Thyroid gland (tissue), 4 donors: Measurements from ENCODE around the gene CRYBG2. TPM values are rescaled to one million over a fixed set of nuclear protein-coding genes. Genes with fewer than 3 reads are reported as not detected.

Experiments used
- DNase-seq, 2 donors: peaks; one replicate each; pipeline ENCODE4 v3.0.0-alpha.2; 2019
- H3K27ac ChIP-seq, 3 donors: fragments of 200-600 bp; sonication (generic); 1 replicate in 2 of 3; 2 replicates in 1 of 3; pipeline ENCODE4 v1.5.1; 2016 to 2019; ENCODE audit warnings: mild to moderate bottlenecking in 1 of 3, moderate library complexity in 1 of 3
- H3K27me3 ChIP-seq: fragments of 200-600 bp; sonication (generic); one replicate; pipeline ENCODE4 v1.5.1; 2019
- H3K36me3 ChIP-seq, 2 donors: fragments of 200-600 bp; sonication (generic); one replicate each; pipeline ENCODE4 v1.5.1; 2016 to 2019
- H3K4me1 ChIP-seq, 2 donors: fragments of 200-600 bp; sonication (generic); one replicate each; pipeline ENCODE4 v1.5.1; 2017 to 2019
- H3K4me3 ChIP-seq, 3 donors: fragments of 200-600 bp; sonication (generic); replicated peaks in 1 of 3; 1 replicate in 2 of 3; 2 replicates in 1 of 3; pipeline ENCODE4 v1.5.1; 2016; ENCODE audit warnings: mild to moderate bottlenecking in 1 of 3
- H3K9me3 ChIP-seq: fragments of 200-600 bp; sonication (generic); one replicate; pipeline ENCODE4 v1.5.1; 2017
- POLR2A ChIP-seq, 2 donors: fragments of 450-650 bp; IDR thresholded peaks; one replicate each; pipeline ENCODE4 v1.6.1; 2017; ENCODE audit warnings: antibody characterized with exemption in 2 of 2, mild to moderate bottlenecking in 2 of 2, moderate library complexity in 1 of 2
- whole genome bisulfite sequencing, 2 donors: methylation state at CpG; one replicate each; pipeline ENCODE4 v1.1.5; 2017; 5-methylcytosine and 5-hydroxymethylcytosine counted together
- intact Hi-C: fragments of 100-400 bp; cut with DNase I; formaldehyde crosslinking; loops from one replicate; pipeline ENCODE4 v1.15.1; 2023
- total RNA-seq, 4 donors: library from RNA; depleted of rRNA; stranded (reverse); fragments of >200 nt; gene quantifications; one replicate each; pipeline ENCODE4 v1.2.3, GENCODE V29; 2016
- TF ChIP-seq, protein P1 (sequence below), 6 experiments: fragments of 200-600 bp in 3 of 6; fragments of 450-650 bp in 3 of 6; sonication (generic) in 3 of 6; IDR thresholded peaks; one replicate each; pipeline ENCODE4 v1.5.1; 2016 to 2019; ENCODE audit warnings: antibody characterized with exemption in 6 of 6, mild to moderate bottlenecking in 2 of 6, inconsistent platforms in 1 of 6, moderate library complexity in 1 of 6

CRYBG2 gene
- total RNA-seq, 4 donors from 2014 or later, result not detected

DNA sequence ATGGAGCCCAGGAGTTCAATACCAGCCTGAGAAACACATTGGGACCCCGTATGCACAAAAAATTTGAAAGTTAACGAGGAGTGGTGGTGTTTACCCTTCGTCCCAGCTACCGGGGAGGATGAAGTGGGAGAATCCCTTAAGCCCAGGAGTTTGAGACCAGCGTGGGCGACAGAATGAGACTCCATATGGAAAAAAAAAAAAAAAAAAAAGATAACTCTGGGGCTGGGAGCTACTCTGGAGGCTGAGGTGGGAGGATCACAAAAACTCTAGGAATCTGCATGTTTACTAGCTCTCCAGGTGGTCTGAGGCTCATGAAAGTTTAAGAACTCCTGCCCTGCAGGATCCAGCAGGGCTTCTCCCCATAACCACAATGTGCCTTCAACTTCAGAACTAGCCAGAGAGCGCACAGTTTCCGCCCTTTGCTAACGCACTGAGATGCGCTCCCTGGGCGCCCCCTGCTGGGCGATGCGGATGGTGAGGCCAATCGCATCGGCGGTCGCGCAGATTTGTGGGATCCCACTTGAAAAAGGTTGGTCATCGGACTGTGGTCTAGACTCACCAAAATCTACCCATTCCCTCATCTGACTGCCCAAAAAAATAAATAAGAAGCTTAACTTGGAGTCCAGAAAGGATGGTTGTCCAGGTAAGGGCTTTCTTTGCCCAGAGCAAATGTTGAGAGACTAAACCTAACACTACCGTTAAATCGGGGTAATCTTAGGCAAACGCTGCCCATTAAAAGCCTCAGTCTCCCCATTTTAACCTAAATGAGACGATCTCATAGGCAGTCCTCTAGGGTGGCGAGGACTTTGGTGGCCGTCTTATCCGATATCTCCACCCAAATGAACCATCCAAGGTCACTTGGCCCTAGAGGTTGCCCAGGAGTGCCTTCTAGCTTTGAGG lies 9.9 kb upstream of the CRYBG2 start:
- Histone ChIP-seq H3K27me3 (peaks cover 4% of the 10 kb centered on the region), H3K36me3 (no peaks in the 10 kb centered on the region), H3K4me3 (no peak overlapping the region), H3K27ac (no peak overlapping the region), H3K9me3 (no peaks in the 10 kb centered on the region), H3K4me1 (peaks cover 4 to 16% of the 10 kb centered on the region in 2 donors)
- intact Hi-C loops, result no loop called here
- TF ChIP-seq, protein P1, sequence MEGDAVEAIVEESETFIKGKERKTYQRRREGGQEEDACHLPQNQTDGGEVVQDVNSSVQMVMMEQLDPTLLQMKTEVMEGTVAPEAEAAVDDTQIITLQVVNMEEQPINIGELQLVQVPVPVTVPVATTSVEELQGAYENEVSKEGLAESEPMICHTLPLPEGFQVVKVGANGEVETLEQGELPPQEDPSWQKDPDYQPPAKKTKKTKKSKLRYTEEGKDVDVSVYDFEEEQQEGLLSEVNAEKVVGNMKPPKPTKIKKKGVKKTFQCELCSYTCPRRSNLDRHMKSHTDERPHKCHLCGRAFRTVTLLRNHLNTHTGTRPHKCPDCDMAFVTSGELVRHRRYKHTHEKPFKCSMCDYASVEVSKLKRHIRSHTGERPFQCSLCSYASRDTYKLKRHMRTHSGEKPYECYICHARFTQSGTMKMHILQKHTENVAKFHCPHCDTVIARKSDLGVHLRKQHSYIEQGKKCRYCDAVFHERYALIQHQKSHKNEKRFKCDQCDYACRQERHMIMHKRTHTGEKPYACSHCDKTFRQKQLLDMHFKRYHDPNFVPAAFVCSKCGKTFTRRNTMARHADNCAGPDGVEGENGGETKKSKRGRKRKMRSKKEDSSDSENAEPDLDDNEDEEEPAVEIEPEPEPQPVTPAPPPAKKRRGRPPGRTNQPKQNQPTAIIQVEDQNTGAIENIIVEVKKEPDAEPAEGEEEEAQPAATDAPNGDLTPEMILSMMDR (IDR thresholded peaks at IDR 0.05), result peak; percentile 43 to 93 (median 60)
- no peak for TF ChIP-seq POLR2A (IDR thresholded peaks at IDR 0.05)
- DNase-seq, result peak; percentile 68 to 81
- 38 to 39% methylated on average over 24 to 26 of the region's 26 CpGs for WGBS, 2 donors

DNA sequence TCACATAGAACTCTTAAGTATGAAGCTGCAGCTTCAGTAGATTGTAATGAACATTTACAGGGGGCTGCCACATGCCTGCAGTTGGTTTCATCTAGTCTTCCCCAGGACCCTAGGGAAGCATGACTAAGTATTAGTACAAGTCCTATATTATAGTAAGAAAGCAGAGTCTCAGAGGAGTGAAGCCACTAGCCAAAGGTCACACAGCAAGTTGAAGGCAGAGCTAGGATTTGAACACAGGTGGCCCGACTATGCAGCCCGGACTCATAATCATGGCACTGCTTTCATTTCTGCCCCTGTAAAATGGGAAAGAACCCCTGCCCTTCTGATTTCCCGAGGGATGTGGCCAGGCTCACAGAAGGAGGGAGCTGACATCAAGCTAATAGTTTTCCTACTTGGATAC lies 8.4 kb upstream of the CRYBG2 start:
- Histone ChIP-seq H3K9me3 (no peaks in the 10 kb centered on the region), H3K27ac (no peak overlapping the region), H3K4me3 (no peak overlapping the region), H3K36me3 (no peaks in the 10 kb centered on the region), H3K27me3 (peaks cover 4% of the 10 kb centered on the region), H3K4me1 (peaks cover 4 to 16% of the 10 kb centered on the region in 2 donors)
- TF ChIP-seq, protein P1 (IDR thresholded peaks at IDR 0.05), result no peak
- TF ChIP-seq POLR2A (IDR thresholded peaks at IDR 0.05), result no peak
- no peak for DNase-seq
- intact Hi-C loops, result no loop called here
- WGBS, 2 donors, result 91 to 94% methylated on average over 3 of the region's 3 CpGs

DNA sequence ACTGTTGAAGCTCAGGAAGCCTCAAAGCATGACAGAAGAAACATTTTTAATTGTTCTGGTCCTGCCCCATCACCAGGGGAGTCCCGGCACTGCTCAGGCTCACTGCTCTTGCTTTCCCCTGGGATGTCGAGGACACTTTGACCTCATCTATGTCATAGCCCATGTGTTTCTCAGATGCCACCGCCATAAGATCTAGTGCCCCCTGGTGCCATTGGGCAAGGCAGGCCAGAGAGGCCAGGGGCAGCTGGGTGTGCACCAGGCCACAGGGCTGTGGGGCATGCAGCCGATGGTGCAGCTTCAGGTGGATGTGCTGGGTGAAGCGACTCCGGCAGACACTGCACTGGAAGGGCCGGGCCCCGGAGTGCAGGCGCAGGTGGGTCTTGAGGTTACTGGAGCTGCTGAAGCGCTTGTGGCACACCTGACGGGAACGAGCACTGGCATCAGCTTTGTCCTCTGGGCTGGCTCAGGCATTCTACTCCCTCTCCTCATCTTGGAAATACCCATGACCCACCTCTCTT lies 7.7 kb upstream of the CRYBG2 start:
- 86 to 90% methylated on average over 8 to 12 of the region's 12 CpGs for WGBS, 2 donors
- no peak for DNase-seq
- Histone ChIP-seq H3K9me3 (no peaks in the 10 kb centered on the region), H3K4me3 (no peak overlapping the region), H3K27me3 (peaks cover 4% of the 10 kb centered on the region), H3K36me3 (no peaks in the 10 kb centered on the region), H3K27ac (no peak overlapping the region), H3K4me1 (peaks cover 4 to 16% of the 10 kb centered on the region in 2 donors)
- intact Hi-C loops, result no loop called here
- TF ChIP-seq POLR2A (IDR thresholded peaks at IDR 0.05), result no peak
- TF ChIP-seq, protein P1 (IDR thresholded peaks at IDR 0.05), result no peak

DNA sequence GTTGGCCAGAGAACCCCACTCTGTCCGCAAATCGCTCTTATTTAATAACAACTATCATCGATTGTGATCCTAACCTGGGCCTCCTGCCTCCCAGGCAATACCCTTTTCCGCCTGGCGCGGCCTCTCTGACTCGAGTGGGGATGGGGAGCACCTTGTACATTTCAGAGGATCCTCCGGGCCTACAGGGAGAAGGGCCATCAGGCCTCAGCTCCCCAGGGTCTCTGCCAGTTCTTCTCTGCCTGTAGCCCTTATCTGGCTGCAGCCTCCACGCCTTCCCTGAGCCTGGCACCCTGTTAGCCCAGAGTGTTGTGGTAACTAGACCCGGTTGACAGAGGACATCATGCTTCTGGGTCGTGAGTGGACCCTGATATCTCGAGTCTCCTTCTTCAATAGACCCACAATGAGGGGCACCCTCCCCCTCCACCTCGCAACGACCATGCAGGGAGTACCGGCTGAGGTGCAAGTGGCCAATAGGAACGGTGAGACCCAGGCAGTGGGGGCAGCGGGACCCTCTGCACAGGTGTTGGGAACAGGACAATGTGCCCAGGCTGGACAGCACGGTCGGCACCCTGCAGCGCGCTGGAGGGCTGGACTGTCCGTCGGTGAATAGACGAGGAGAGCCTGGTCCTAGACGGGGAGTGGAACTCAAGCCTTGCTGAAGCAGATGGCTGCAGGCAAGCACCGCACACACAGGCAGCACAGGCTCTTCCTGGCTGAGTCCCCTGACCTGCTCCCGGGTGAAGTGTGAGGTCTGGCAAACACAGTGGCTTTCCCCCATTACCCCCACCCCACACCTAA lies 7.1 kb upstream of the CRYBG2 start:
- H3K4me1 ChIP-seq, result peaks cover 4 to 16% of the 10 kb centered on the region in 2 donors
- H3K9me3 ChIP-seq, result no peaks in the 10 kb centered on the region
- TF ChIP-seq, protein P1 (IDR thresholded peaks at IDR 0.05), result no peak
- no peak for TF ChIP-seq POLR2A (IDR thresholded peaks at IDR 0.05)
- no peaks in the 10 kb centered on the region for H3K36me3 ChIP-seq
- H3K27ac ChIP-seq, result no peak overlapping the region
- DNase-seq, result no peak
- peaks cover 4% of the 10 kb centered on the region for H3K27me3 ChIP-seq
- WGBS, 2 donors, result 39 to 57% methylated on average over 6 to 26 of the region's 27 CpGs
- intact Hi-C loops, result no loop called here
- no peak overlapping the region for H3K4me3 ChIP-seq
